SU-DHL-6 (cell line): ENCODE measurements around the gene KCNA10.

ENCODE experiments used
- H2AFZ ChIP-seq: fragments of 200-600 bp; sonication (generic); 2 replicates; pipeline ENCODE4 v1.6.1; 2014; ENCODE audit warnings: low read depth, mild to moderate bottlenecking, moderate library complexity, mixed read lengths, antibody characterized with exemption, low read length; ENCODE audit not compliant: severe bottlenecking
- H3F3A ChIP-seq: fragments of 200-600 bp; shearing (Covaris generic); 2 replicates; pipeline ENCODE4 v1.6.0; 2016; ENCODE audit warnings: antibody characterized with exemption, mild to moderate bottlenecking; ENCODE audit not compliant: insufficient read depth
- H3K27ac ChIP-seq: fragments of 200-600 bp; sonication (generic); 2 replicates; pipeline ENCODE4 v1.5.1; 2016; ENCODE audit warnings: low read depth, mild to moderate bottlenecking, low read length, moderate library complexity, mixed read lengths
- H3K27me3 ChIP-seq: fragments of 200-600 bp; sonication (generic), shearing (Covaris generic); 2 replicates; pipeline ENCODE4 v1.6.0; 2014; ENCODE audit warnings: mild to moderate bottlenecking, low read length
- H3K36me3 ChIP-seq: fragments of 200-600 bp; sonication (generic); 2 replicates; pipeline ENCODE4 v1.6.1; 2014; ENCODE audit warnings: mild to moderate bottlenecking, low read length, mixed read lengths
- H3K4me2 ChIP-seq: fragments of 300-600, 200-600 bp; shearing (Covaris generic), sonication (generic); 2 replicates; pipeline ENCODE4 v1.6.0; 2014; ENCODE audit warnings: low read length, low read depth, mild to moderate bottlenecking; ENCODE audit not compliant: poor library complexity, severe bottlenecking
- H3K4me3 ChIP-seq: fragments of 200-600 bp; sonication (generic); 2 replicates; pipeline ENCODE4 v1.5.1; 2014; ENCODE audit warnings: antibody characterized with exemption, low read length, mild to moderate bottlenecking, mixed read lengths; ENCODE audit not compliant: insufficient read depth, poor library complexity, severe bottlenecking
- H3K79me2 ChIP-seq: fragments of 200-600 bp; sonication (generic); 2 replicates; pipeline ENCODE4 v1.6.1; 2014; ENCODE audit warnings: mild to moderate bottlenecking, low read length, moderate library complexity; ENCODE audit not compliant: insufficient read depth
- H3K9ac ChIP-seq: fragments of 200-600 bp; sonication (generic); 2 replicates; pipeline ENCODE4 v1.7.0; 2014; ENCODE audit warnings: mild to moderate bottlenecking, low read length
- H3K9me2 ChIP-seq: fragments of 200-600 bp; sonication (generic); replicated peaks from 2 replicates; pipeline ENCODE4 v1.6.1; 2014; ENCODE audit warnings: low read length; ENCODE audit not compliant: insufficient read depth
- H3K9me3 ChIP-seq: fragments of 200-600 bp; sonication (generic); 2 replicates; pipeline ENCODE4 v1.6.1; 2014; ENCODE audit warnings: low read length, mixed read lengths; ENCODE audit not compliant: insufficient read depth
- H4K20me1 ChIP-seq: fragments of 200-600 bp; sonication (generic); 2 replicates; pipeline ENCODE4 v1.6.1; 2014; ENCODE audit warnings: low read depth, mild to moderate bottlenecking, antibody characterized with exemption, low read length, moderate library complexity, mixed read lengths
- CTCF ChIP-seq: fragments of 200-600 bp; sonication (generic); IDR thresholded peaks from one replicate; pipeline ENCODE4 v1.5.1; 2017; ENCODE audit warnings: antibody characterized with exemption, mild to moderate bottlenecking, low read length, moderate library complexity; ENCODE audit not compliant: insufficient read depth, poor library complexity, severe bottlenecking
- EZH2phosphoT487 ChIP-seq: fragments of 200-600 bp; sonication (generic), shearing (Covaris generic); conservative IDR thresholded peaks from 2 replicates; pipeline ENCODE4 v1.6.1; 2018; ENCODE audit warnings: mild to moderate bottlenecking, antibody characterized with exemption, low read length, moderate library complexity, mixed read lengths

The KCNA10 gene

GRCh38 chr1:110495926-110496600, 22.9 kb downstream of the KCNA10 start:
- no peak overlapping the region for H3K4me3 ChIP-seq
- no peaks in the 10 kb centered on the region for H3F3A ChIP-seq
- no peaks in the 10 kb centered on the region for H3K36me3 ChIP-seq
- no peaks in the 10 kb centered on the region for H3K9me3 ChIP-seq
- no peak overlapping the region for H3K9ac ChIP-seq
- no peaks in the 10 kb centered on the region for H3K27me3 ChIP-seq
- no peaks in the 10 kb centered on the region for H4K20me1 ChIP-seq
- no peak overlapping the region for H3K27ac ChIP-seq
- TF ChIP-seq EZH2phosphoT487 (no peak), CTCF (peak; percentile 80)
- no peaks in the 10 kb centered on the region for H3K79me2 ChIP-seq
- H3K9me2 ChIP-seq: no peaks in the 10 kb centered on the region
- no peak overlapping the region for H3K4me2 ChIP-seq
- no peak overlapping the region for H2AFZ ChIP-seq

- H4K20me1 ChIP-seq: no peaks in the 10 kb centered on the region
- no peaks in the 10 kb centered on the region for H3K27me3 ChIP-seq
- H3K9me3 ChIP-seq: no peaks in the 10 kb centered on the region
- no peak overlapping the region for H3K27ac ChIP-seq
- H3K4me2 ChIP-seq: no peak overlapping the region
- no peaks in the 10 kb centered on the region for H3F3A ChIP-seq
- no peaks in the 10 kb centered on the region for H3K79me2 ChIP-seq
- no peaks in the 10 kb centered on the region for H3K9me2 ChIP-seq
- TF ChIP-seq EZH2phosphoT487 (no peak), CTCF (no peak)
- no peak overlapping the region for H3K9ac ChIP-seq
- no peak overlapping the region for H3K4me3 ChIP-seq
- no peak overlapping the region for H2AFZ ChIP-seq
- H3K36me3 ChIP-seq: no peaks in the 10 kb centered on the region
Measured at GRCh38 chr1:110494522-110495406, 24.2 kb downstream of the KCNA10 start.

DNA sequence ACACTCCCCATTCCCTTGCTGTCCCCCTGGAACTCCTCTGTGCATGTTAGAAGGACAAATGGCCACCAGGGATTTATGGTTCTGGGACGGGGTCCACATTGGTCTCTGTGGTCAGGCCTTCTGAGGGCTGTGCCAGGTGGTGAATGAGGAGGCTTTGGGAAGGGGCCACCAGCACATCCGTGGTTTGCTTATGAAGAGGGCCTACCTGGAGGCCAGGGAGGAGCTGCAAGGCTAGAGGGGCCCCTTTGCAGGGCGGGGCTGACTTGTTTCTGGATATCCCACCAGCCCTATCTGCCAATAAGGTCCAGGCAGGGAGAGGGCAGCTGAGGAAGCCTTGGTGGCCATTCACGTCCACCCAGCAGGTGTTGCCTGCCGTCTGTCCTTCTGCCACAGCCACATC, 24.9 kb downstream of the KCNA10 start:
- H3K9me2 ChIP-seq: no peaks in the 10 kb centered on the region
- no peak overlapping the region for H3K4me3 ChIP-seq
- no peaks in the 10 kb centered on the region for H3K79me2 ChIP-seq
- no peaks in the 10 kb centered on the region for H3K36me3 ChIP-seq
- TF ChIP-seq EZH2phosphoT487: no peak
- no peak for TF ChIP-seq CTCF
- H3K27ac ChIP-seq: no peak overlapping the region
- no peaks in the 10 kb centered on the region for H3K9me3 ChIP-seq
- no peaks in the 10 kb centered on the region for H3F3A ChIP-seq
- H3K4me2 ChIP-seq: no peak overlapping the region
- no peak overlapping the region for H3K9ac ChIP-seq
- no peaks in the 10 kb centered on the region for H4K20me1 ChIP-seq
- no peak overlapping the region for H2AFZ ChIP-seq
- no peaks in the 10 kb centered on the region for H3K27me3 ChIP-seq
